ENCODE results near the gene ZNF217. TPM values are rescaled to one million over a fixed set of nuclear protein-coding genes. Genes with fewer than 3 reads are reported as not detected.

Gene ZNF217
- total and polyA plus RNA-seq, 9 of the 15 experiments (the other 6 are each of a cell fraction or from before 2014, with no cell fraction given) = 3.0 to 41.8 (median 16.8) TPM

Small RNAs within 50 kb of the gene (small RNA-seq; reads per million reads assigned to genes)
- gene RF00019 = not detected
